Right hindlimb (tissue), 1 donor: Measurements from ENCODE around the gene PDGFRB.

Source experiments
- DNase-seq: peaks from one replicate; pipeline ENCODE4 v3.0.0-alpha.2; 2018

PDGFRB gene

DNA sequence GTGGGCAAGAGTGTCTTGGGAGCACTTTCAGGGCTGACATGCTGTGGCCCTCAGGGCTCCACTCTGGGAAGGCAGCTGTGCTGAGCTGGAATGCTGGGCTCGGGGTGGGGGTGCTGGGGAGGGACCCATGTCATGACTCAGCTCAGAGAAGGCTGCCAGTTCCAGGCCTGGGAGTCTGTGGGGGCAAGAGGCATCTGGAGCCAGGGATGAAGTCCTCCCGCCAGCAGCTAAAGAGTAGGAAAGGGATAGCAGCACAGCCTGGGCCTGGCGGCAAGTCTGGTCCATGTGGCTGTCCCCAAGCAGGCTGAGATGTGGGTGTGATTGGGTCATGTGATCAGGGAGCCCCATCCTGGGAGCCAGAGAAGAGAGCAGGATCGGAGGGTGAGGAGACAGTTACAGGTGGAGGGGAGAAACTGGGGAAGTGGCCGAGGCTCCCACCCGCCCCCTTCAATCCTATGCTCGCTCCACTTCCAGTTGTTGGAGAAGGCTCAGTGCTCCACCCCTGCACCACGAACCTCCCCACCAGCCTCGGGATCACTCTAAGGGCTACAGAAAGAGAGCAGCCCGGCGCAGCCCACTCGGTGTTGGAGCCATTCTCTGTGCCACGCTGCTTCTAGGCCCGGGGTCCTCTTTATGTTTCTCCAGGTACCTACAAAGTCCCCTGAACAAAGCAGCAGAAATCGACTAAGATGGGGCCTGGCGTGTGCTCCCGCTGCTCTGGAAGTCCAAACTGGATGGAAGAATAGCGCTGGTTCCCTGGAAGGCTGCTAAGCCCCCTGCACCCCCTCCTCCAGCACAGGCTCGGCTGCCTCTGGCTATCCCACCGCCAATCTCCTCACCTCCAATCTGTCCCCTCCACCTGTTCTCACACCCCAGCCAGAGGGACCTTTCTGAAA, 12.0 kb downstream of the PDGFRB start:
- peak; percentile 77 for DNase-seq

DNA sequence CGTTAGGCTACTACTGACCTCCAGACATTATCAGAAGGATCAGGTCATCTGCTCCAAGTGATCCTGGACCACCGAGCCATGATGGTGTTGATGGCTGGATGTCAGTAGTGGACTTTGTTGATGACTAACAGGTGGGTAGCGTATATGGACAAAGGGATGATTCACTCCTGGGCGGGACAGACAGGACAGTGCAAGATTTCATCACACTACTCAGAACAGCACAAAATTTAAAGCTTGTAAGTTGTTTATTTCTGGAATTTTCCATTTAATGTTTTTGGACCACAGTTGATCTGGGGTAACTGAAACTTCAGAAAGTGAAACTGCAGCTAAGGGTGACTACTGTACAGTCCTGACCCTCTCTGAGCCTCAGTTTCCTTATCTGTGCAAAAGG, 12.7 kb downstream of the PDGFRB start:
- no peak for DNase-seq

DNA sequence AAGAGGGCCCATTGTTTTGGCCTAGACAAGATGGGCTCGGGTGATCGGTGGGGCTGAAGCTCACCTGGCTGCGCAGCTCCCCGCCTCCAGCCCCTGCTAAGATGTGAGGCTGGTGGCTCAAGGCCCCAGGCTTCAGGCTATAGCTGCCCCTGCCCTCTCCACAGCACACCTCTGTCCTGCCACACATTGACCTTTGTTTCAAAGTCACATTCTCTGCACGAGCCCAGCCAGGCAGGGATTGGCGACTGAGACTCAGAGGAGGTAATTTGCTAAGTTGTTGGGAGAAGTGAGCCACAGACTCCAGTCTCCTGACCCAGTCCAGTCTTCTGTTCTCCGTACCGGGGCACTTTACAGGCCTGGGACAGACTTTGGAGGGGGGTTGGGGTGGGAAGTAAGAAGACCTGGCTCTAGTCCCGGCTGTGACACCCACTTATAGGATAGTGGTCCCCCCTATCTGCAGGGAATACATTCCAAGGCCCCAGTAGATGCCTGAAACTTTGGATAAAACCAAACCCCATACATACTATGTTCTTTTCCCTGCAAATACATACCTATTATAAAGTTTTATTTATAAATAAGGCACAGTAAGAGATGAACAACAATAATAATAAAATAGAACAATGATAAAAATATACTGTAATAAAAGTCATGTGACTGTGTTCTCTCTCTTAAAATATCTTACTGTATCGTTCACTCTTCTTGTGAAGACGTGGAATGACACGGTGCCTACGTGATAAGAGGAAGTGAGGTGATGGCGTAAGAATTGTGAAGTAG, 13.3 kb downstream of the PDGFRB start:
- DNase-seq = no peak

DNA sequence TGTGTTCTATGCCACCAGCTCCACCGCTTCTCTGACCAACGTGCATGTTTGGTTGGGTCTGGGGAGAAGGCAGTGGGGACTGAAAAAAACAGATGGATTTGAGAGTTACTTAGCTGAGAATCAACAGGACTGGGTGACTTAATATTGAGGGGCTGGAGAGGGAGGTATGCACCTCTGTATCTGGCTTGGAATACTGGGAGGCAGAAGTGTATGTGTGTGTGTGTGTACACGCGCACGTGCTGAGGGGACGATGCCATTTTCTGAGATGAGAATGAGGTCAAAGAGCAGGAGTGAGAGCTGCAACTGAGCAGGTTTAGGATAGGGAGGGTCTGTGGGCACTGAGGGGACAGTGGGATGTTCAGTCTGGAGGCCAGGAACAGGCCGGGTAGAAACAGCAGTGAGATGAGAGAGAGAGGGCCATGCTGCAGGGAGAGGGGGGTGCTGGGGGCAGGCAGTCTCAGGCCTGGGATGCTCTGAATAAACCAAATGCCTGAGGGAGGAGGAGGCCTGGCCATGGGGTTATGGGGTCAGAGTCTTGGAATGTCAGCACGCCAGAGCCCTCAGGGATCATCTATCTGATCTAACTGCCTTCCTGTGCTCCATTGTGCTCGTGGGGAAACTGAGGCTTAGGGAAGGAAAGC, 14.0 kb downstream of the PDGFRB start:
- no peak for DNase-seq

DNA sequence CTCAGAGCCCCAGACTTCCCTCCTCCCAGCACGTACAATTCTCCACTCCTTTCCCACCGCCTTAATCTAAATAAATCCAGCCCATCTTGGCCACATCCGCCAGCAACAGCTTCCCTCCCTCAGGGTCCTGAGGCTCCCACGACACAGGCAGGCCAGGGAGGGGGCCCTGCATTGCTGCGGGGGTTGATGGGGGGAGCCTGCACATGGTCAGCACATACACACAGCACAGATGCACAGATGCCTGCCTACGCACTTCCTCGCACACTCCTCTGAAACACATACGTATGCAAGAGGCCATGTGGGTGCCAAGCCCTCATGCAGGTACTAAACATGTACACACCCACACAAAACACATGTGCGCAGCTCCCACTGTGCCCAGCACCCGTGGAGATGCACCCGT, 14.8 kb downstream of the PDGFRB start:
- peak; percentile 64 for DNase-seq

DNA sequence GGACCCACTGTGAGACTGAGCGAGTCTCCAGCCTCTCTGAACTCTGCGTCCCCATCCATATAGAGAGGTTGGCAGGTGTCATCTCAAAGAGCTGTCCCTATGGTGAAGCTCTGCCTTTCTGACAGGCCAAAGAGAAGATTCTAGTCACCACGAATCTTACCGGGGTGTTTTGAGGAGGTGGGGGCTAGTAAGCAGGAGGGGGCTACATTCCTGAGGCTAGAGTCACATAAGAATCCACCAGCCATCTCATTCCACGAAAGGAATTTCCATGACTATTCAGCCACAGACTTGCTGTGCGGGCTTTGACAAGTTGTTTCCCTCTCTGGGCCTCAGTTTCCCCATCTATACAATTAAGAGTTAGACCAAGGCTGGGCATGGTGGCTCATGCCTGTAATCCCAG, 16.3 kb downstream of the PDGFRB start:
- no peak for DNase-seq

DNA sequence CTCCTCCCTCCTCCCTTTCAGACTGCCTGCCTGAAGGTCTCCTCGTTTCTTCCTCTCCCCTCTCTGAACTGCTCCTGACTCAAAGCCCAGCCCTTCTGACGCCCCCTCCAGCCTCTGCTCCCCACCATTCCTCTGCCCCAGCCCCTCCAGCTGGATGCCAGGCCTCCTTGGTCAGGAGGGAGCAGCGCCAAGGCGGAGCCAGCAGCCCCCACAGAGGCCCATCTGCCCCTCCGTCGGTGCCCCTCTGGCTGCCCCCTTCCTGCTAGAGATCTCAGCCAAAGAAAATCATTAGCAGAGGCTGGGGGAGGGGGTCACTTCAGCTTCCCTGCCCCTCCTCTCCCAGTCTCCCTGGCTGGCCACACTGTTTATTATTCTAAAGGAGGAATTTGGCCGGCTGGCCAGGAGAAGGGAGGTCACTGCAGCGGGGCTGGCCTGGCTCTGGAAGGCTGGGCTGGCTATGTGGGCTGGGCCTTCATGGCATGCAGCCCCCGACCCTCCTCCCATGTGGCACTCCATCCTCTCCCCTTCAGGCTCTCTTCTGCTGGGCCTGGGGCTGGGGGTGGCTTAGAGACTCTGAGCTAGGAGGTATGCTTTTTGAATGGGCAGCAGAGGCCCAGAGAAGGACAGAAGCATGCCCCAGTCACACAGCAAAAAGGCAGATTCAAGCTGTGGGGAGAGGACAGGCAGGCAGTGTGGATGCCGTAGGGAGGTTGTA, 16.9 kb downstream of the PDGFRB start:
- peak; percentile 84 for DNase-seq

DNA sequence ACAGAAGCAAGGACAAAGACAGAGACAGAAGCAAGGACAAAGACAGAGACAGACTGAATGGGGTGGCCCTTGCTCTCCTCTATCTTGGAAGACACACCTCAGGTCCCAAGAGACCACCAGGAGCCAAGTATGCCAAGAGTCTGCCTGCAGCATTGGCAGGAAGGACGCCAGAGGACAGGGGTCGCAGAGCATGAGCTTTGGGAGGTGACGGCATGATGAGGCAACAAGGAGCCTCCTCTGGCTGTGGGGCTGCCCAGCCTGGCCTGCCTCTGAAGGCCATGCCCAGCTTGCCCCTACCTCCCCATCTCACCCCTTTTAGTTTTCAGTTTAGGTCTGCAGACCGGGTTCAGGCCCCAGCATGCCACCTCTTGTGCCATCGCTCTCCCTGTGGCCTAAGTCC, 17.6 kb downstream of the PDGFRB start:
- no peak for DNase-seq

DNA sequence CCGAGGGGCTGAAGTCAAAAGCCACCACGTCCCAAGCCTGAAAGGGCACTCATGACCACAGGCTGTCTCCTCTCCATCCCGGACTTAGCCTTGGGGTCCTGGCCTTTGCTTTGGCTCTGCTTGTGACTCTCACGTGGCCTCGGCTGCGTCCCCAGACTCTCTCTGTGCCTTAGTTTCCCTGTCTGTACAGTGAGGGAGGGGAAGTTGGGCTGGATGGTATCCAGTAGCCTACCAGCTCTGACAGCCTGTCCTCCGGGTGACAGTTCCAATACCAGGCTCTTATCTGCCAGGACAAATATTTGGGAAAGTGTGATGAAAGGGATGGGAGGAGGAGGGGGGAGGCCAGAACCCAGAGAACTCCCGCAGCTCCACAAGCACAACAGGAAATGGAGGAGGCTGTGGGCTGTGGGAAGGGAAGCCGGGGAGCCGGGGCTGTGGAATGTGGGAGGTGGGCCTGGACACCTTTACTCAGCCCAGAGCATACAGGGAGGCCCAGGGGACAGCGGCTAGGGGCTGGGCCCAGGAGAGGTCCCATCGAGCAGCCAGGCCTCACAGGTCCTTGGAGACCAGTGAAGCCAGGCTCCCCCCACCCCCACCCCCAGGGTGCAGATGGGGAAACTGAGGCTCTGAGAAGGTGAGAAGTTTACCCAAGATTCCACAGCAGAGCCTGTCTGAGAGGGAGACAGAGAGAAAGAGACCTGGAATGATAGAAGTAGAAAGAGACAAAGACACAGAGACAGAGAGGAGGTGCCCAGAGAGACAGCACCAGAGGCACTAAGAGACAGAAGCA, 18.3 kb downstream of the PDGFRB start:
- no peak for DNase-seq

DNA sequence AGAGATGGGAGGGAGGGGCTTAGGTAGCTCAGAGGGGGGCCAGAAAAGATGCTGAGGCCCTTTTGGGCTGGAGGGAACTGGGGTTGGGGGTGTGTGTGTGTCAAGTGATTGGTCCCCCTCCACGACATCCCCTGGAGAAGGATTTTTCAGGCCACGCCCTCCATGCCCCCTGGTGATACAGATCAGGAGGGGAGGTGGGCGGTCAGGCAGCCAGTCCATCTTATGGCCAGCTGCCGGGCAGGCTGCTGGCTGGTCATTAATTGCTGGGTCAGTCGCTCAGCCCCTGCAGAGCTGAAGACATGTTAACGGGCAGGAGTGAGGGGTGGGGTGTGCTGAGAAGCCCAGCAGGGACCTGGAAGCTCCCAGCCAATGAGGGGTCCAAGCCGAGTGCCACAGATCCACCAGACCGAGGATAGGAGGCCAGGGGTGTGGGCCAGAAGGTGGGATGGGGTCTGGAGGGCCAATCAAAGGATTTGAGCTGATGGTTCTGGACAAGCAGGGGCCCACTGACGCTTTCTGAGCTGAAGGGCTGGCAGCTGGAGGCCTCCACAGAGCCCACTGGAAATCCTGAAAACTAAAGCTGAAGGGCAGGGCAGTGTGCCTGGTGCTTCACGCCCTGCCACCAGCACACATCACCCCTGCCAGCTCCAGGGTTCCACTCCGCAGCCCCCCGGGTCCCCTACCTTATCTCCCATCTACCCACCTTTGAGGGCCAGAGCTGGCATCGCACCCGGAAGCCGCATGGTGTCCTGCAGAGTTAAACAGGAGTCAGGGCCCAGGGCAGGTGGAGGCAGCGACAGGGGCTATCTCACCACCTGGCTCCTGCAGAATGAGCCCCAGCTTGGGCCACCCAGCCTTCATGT, 19.1 kb downstream of the PDGFRB start:
- DNase-seq = no peak

DNA sequence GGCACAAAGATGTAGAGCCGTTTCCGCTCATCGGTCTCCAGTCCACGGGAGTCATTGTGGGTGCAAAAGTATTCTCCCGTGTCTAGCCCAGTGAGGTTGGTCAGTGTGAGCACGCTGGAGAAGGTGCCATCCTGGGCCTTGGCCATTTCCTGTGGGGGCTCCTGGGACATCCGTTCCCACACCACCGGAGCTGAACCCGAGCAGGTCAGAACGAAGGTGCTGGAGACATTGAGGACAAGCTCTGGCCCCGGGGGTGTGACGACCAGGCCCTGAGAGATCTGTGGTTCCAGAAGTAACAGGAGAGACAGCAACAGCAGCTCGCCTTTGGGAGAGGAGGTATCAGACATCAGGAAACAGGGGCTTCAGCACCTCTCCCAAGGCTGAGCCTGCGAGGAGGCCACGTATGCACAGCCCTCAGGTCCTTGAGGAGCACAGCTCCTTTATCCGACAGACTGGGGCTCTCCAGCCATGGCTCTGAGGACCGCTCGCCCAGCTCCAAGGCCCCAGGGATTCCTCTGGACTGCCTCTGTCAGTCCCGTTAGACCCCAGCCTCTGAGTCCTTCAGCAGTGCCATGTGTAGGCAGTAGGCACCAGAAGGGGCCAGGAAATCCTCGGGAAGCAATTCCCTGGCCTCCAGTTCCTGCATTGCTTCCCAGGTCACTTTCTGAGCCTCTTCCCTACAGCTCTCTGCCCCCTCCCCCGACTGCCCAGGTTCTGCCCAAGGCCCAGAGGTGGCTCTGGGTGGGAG, 19.9 kb downstream of the PDGFRB start:
- DNase-seq = no peak

DNA sequence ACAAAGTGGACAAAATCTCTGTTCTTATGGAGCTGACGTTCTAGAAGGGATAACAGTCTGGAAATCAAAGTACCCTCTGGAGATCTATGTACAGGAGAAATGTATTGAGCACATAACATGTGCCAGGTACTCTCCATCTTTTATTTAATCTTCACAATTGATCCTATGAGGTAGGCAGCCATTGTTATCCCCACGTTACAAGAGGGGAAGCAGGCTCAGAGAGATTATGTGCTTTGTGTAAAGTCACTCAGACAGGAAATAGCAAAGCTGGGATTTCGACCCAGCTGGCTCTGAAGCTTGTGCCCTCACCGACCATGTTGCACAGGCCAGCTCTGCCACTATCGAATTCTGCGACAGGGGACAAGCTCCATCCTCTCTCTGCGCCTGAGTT, 21.5 kb downstream of the PDGFRB start:
- no peak for DNase-seq

DNA sequence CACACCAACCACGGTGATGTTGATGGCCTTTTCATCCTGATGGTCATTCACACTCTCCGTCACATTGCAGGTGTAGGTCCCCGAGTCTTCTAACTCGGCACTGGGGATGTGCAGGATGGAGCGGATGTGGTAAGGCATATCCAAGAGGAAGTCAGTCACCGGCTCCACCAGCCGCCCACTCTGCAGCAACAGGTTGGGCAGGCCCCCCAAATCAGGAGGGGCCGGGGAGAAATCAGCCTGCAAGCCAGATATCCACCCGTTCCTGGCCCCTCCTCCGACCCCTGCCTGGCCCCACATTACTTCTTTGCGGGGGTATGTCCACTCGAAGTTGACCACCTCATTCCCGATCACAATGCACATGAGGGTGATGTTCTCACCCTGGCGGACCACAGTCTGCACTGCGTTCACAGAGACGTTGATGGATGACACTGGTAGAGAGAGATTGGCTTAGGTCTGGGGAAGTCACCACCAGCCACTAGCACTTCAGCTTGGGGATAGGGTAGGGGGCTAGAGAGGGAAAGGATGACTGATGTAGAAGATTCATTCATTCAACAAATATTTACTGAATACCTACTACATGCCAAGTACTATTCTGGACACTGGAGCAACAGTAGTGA, 22.0 kb downstream of the PDGFRB start:
- DNase-seq = no peak

DNA sequence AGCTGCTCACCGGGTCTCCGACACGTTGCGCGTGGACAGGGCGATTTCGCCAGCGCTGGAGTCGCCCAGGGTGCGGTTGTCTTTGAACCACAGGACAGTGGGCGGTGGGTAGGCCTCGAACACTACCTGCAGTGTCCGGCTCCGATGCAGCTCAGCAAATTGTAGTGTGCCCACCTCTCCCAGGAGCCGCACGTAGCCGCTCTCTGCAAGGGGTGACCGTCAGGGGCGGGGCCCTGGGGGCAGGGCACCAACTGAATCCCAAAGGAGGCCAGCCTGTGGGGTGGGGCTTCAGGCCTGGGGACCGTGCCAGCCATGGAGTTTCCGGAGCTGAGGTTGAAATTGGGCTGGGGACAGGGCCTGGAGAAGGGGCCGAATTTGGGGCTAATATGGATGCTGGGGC, 22.9 kb downstream of the PDGFRB start:
- DNase-seq = no peak

DNA sequence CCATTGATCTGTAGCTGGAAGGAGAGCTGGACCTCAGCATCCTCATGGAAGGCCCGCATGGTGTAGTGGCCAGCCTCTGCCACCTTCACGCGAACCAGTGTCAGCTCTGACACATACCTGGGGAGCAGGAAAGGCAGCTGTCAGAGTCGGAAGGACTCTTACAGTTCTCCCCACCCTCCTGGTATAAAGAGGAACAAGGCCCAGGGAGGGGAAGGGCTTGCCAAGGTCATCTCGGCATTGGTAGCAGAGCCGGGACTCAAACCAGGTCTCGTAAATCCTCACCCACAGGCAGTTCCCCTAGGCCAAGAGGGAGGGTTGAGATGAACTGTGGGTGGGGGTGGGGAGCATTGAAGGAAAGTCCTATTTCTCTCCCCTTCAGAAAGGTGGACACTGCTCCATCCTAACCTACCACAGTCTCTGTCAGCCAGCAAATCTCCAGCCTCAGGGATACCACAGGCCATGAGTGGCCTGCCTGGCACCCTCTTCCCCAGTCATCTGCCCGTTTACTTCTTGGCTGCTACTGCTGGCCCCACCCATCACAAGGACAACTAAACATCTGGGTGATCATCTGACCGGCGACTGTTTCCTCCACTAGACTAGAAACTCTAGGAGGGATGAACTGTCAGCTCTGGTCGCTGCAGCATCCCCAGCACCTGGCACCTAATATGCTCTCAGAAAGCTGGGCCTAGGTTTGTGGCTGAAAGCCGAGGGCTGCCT, 23.5 kb downstream of the PDGFRB start:
- DNase-seq = no peak

DNA sequence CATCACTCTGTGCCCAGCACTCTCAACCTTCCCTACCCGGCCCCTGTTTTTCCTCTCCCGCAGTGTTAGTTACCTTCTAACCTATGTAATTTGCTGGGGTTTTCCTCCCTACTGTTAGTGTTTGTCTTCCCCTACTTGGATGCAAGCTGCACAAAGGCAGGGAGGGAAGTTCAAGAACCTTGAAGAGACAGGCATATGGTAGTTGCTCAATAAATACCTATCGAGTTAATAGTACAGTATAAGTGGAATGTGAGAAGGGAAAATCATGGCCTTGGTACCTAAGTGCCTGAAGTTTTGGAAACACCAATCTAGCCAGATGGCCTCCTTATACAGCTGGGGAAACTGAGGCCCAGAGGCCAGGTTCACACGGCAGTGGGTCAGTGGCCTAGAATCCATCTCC, 24.2 kb downstream of the PDGFRB start:
- no peak for DNase-seq

DNA sequence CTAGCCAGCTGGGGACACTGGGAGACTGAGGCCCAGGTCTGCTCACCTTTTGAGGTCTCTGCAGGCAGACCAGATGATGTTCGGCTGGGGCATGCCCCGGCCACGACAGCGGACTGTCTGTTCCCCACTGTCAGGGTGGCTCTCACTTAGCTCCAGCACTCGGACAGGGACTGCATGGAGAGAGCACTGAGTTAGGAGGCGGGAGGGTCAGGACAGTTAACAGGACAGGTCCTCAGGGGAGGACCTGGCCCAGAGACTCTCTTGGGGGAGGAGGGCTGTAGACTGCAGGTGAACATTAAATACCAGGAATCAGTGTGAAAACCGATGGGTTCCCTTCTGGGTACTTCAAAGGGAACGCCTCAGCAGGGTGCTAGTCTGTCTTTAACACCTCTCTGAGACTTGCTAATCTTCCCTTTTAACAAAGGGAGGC, 25.1 kb downstream of the PDGFRB start:
- no peak for DNase-seq

DNA sequence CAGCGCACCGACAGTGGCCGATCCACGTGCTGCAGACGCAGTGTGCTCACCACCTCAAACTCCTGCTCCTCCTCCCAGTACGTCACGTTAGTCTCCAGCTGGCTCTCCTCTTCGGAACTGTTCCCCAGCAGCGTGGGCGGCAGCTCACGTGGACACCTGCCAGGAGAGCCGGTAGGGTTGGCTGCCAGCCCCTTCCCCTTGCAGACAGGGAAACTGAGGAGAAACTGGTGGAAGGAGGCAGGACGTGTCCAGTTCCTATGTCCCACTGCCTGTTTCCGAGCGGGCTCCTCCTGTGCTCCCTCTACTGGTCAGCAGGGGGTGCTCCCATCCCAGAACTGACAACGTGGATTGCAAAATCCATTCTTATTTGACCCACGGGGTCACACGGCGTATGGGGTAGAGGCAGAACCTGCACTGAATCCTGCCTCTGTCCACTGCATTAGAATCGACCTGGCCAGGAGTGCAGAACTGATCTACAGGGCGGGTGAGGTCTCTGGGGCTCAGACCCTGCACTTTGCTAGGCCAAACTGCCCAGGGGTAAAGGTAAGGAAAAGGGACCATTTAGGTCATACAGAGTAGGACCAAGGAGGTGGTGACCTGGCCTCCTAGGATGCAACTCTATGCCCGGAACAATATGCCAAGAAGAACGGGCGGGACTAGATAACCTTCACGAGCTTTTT, 25.7 kb downstream of the PDGFRB start:
- peak; percentile 76 for DNase-seq

DNA sequence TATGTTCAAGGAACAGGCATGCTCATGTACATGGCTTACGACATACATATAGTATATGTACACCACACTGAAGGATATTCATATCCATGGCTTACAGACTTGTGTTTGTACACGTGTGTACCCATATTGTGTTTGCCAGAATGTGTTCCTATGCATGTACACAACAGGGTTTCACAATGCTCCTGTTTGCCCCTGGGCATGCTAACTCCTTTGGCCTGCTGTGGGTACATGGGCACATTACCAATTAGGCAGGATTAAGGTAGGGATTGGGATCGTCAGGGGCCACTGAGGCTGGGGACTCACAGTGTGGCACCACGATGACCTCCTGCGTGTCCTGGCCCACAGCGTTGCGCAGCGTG, 26.2 kb downstream of the PDGFRB start:
- DNase-seq = no peak
